ENCODE results near the gene CYREN.

Gene CYREN

GRCh38 chr7:135170274-135170997, at the start of gene CYREN:
Gene CYREN, minus strand, starts transcription at chr7:135170707. Its CDS starts 1,785 bp downstream, at chr7:135168922.
- peak; percentile 94 for DNase-seq (ENCODE audit: low read depth)

GRCh38 chr7:135217645-135218509, 47.4 kb upstream of the CYREN start:
- DNase-seq (ENCODE audit: low read depth) = no peak

GRCh38 chr7:135215698-135216097, 45.2 kb upstream of the CYREN start:
- no peak for DNase-seq (ENCODE audit: low read depth)

GRCh38 chr7:135215180-135215579, 44.7 kb upstream of the CYREN start:
- DNase-seq (ENCODE audit: low read depth) = no peak

- no peak for DNase-seq (ENCODE audit: low read depth)
Measured at GRCh38 chr7:135213831-135214230, 43.3 kb upstream of the CYREN start.

- peak; percentile 20 for DNase-seq (ENCODE audit: low read depth)
Measured at GRCh38 chr7:135211946-135212685, 41.6 kb upstream of the CYREN start.

GRCh38 chr7:135211179-135211945, 40.9 kb upstream of the CYREN start, which contains the start of gene WDR91:
Gene WDR91, minus strand, starts transcription at chr7:135211526. Its CDS starts 24 bp downstream, at chr7:135211502.
- DNase-seq (ENCODE audit: low read depth) = peak; percentile 87

GRCh38 chr7:135210888-135211178, 40.3 kb upstream of the CYREN start:
- peak; percentile 26 for DNase-seq (ENCODE audit: low read depth)

GRCh38 chr7:135209225-135209834, 38.8 kb upstream of the CYREN start:
- DNase-seq (ENCODE audit: low read depth) = no peak

GRCh38 chr7:135208102-135208793, 37.7 kb upstream of the CYREN start:
- no peak for DNase-seq (ENCODE audit: low read depth)

DNA sequence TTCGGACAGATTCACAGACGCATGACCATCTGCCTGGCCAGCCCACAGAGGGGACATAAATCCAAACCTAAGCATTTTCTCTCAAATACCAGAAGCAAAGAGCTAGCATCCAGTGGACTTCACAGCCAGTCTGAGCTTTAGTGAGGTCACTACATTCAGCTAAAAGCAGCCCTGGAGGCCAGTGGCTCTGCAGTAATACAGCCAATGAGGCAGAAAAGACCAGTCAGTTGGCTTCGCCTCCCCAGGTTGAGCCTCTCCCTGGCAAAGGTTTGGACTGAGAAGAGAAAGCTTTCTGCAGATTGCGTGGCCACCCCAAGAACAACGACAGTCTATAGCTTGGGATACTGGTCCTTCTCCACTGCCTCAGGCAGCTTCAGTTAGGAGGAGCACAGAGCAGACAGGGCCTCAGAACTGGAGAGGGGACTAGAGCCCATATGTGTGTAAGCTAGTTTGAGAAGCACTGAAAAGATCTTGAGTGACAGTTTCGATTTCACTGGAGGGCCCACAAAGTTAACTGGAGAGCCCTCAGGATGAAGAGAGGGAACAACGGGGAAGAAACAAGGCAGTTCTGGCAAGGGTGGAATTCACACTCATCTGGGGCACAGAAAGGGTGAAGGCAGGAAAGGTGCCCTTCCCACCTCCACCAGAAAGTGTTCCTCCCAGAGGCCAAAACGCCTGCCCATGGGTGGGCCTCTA, 37.0 kb upstream of the CYREN start:
- no peak for DNase-seq (ENCODE audit: low read depth)

GRCh38 chr7:135206941-135207391, 36.5 kb upstream of the CYREN start:
- no peak for DNase-seq (ENCODE audit: low read depth)

DNA sequence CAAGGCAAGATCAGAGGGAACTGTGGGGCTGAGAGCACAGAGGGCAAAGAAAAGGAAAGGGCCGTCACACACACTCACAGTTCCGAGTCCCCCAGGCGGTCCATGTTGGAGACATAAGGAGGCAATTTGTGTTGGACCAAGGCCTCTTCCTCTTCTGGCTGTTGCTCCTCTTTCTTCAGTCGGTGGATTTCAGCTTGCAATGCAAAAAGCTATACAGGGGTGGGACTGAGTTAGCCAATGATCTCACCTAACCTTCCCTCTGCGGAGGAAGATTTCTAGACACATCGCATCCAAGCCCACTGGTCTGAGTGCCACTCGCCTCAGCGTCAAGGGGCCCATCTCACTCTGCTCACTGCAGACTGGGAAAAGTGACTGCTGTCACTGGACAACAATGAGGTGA, 35.3 kb upstream of the CYREN start:
- no peak for DNase-seq (ENCODE audit: low read depth)

DNA sequence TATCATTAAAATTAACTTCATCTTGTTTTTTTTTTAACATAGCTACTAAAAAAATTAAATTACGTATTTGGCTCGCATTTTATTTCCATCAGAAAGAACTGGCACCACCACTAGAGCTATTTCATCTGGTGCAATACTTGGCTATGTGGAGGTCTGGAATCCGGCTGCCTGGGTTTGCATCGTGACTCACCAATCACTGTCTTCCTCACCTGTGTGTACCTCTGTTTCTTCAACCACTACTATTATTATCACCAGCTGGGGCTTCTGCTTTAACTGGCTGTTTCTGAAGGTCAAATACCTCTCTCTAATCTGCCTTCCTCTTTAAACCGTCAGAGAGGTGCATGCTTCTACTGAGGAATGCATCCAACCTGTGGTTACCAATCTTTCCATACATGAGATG, 34.4 kb upstream of the CYREN start:
- DNase-seq (ENCODE audit: low read depth) = no peak

DNA sequence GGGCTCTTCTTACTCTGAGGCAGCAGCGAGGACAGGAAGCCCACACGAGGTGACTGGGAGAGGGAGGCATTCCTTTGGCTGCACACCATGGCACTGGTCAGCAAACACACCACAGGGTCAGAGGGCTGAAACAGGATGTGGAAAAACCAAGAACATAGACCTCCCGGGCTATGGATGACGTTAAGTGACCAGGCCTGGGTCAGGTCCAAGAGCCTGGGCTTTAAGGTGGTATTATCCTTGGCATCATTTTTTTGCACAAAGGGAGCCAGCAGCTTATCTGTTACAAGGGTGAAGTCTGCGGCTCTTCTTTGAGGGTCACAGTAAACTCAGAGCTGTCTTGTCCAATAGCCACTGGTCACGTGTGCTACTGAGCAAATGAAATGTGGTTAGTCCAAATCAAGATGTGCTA, 33.8 kb upstream of the CYREN start:
- DNase-seq (ENCODE audit: low read depth) = peak; percentile 76

GRCh38 chr7:135201350-135201749, 30.8 kb upstream of the CYREN start:
- no peak for DNase-seq (ENCODE audit: low read depth)

GRCh38 chr7:135200821-135201331, 30.4 kb upstream of the CYREN start:
- DNase-seq (ENCODE audit: low read depth) = no peak

- DNase-seq (ENCODE audit: low read depth) = no peak
Measured at GRCh38 chr7:135199439-135199838, 28.9 kb upstream of the CYREN start.

GRCh38 chr7:135197906-135198655, 27.6 kb upstream of the CYREN start:
- peak; percentile 72 for DNase-seq (ENCODE audit: low read depth)

All from ELR (cell line).